H7 (cell line): Measurements from ENCODE around the gene FXYD3. TPM values are rescaled to one million over a fixed set of nuclear protein-coding genes. Genes with fewer than 3 reads are reported as not detected.

Experiments used
- total RNA-seq: library from RNA; depleted of rRNA; stranded (reverse); fragments of >200 nt; shearing (Covaris generic); gene quantifications from 2 replicates; pipeline ENCODE4 v1.2.3, GENCODE V29; 2014; rRNA removed

The FXYD3 gene
- total RNA-seq, 1 experiment from 2014 or later = not detected

Other genes with a start within 250 kb of the FXYD3 start
- 6.3 and 8.9 TPM in 2 replicates for gene ZNF30, start 188.9 kb upstream of the FXYD3 start, total RNA-seq
- gene ZNF792, start 151.6 kb upstream of the FXYD3 start, total RNA-seq = 16.7 and 18.0 TPM in 2 replicates
- gene GRAMD1A, start 115.5 kb upstream of the FXYD3 start, total RNA-seq = 110 and 138 TPM in 2 replicates
- gene SCN1B, start 85.4 kb upstream of the FXYD3 start, total RNA-seq = 8.1 and 8.9 TPM in 2 replicates
- gene HPN, start 74.1 kb upstream of the FXYD3 start, total RNA-seq = 6.1 and 13.9 TPM in 2 replicates
- gene LGI4, start 19.2 kb downstream of the FXYD3 start, total RNA-seq = 2.9 and 10.4 TPM in 2 replicates
- gene FXYD1, start 23.0 kb downstream of the FXYD3 start, total RNA-seq = 5.0 and 6.1 TPM in 2 replicates
- 1.3 and 1.8 TPM in 2 replicates for gene FXYD7, start 27.4 kb downstream of the FXYD3 start, total RNA-seq
- 101 and 115 TPM in 2 replicates for gene FXYD5, start 38.9 kb downstream of the FXYD3 start, total RNA-seq
- not detected in 2 replicates for gene FAM187B, start 112.9 kb downstream of the FXYD3 start, total RNA-seq
- gene LSR, start 133.2 kb downstream of the FXYD3 start, total RNA-seq = 128 and 134 TPM in 2 replicates
- 79.3 and 91.7 TPM in 2 replicates for gene USF2, start 153.1 kb downstream of the FXYD3 start, total RNA-seq
- gene HAMP, start 166.7 kb downstream of the FXYD3 start, total RNA-seq = not detected in 2 replicates
- gene MAG, start 176.3 kb downstream of the FXYD3 start, total RNA-seq = 0.10 TPM in 1 of 2 replicates, not detected in the other
- 0.44 TPM in 1 of 2 replicates, not detected in the other for gene CD22, start 213.4 kb downstream of the FXYD3 start, total RNA-seq
- gene FFAR1, start 232.1 kb downstream of the FXYD3 start, total RNA-seq = not detected in 2 replicates
- not detected in 2 replicates for gene FFAR3, start 242.6 kb downstream of the FXYD3 start, total RNA-seq